ENCODE results near the gene SND1.

The SND1 gene

DNA sequence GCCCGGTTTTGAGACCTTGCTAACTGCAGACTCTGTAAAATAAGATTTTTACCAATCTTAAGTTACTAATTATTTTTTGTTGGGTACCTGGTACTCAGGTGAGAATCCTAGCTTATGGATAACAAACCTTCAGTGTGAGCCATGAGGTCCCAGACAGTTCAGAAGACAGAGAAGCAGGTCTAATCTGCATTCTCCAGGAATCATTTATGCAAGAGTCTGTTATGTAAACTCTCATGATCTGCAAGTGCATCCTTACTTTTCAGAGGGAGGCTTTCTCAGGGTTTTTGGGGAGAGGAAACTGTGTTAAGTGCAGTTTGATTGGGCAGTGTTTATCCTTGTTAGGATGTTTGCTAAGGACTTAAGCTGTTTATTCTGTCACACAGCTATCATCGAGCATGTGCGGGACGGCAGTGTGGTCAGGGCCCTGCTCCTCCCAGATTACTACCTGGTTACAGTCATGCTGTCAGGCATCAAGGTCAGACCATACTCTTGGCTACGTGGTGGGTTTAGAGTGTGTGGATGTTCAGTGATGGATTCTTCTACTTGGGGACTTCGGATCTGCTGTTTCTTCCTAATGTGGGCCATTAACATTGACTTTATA, 50.2 kb downstream of the SND1 start:
- peaks cover 14% of the 10 kb centered on the region for H3K36me3 ChIP-seq (ENCODE audit: control insufficient read depth, insufficient read depth, low read length)
- H3K27me3 ChIP-seq (ENCODE audit: control insufficient read depth, insufficient read depth, low read length): no peaks in the 10 kb centered on the region
- H3K9ac ChIP-seq (ENCODE audit: low read length): no peak overlapping the region
- H3K4me1 ChIP-seq (ENCODE audit: control insufficient read depth, insufficient read depth, low read length): no peaks in the 10 kb centered on the region
- no peaks in the 10 kb centered on the region for H3K9me3 ChIP-seq (ENCODE audit: control insufficient read depth, low read length)
- H3K4me3 ChIP-seq (ENCODE audit: low read length): no peak overlapping the region

DNA sequence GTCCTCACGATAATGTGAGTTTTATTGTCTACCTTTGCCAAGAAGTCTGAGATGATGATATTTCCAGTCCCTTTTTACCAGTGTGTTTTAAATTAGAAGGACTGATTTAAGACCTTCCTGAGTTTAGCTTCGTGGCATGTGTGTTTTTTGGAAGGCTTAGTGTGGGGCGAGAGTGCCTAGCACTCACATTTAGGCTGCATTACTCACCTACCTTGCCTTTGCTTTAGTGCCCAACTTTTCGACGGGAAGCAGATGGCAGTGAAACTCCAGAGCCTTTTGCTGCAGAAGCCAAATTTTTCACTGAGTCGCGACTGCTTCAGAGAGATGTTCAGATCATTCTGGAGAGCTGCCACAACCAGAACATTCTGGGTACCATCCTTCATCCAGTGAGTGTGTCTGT, 50.9 kb downstream of the SND1 start:
- Histone ChIP-seq H3K4me1 (ENCODE audit: control insufficient read depth, insufficient read depth, low read length) (no peaks in the 10 kb centered on the region), H3K9ac (ENCODE audit: low read length) (no peak overlapping the region), H3K36me3 (ENCODE audit: control insufficient read depth, insufficient read depth, low read length) (peaks cover 14% of the 10 kb centered on the region), H3K9me3 (ENCODE audit: control insufficient read depth, low read length) (no peaks in the 10 kb centered on the region), H3K27me3 (ENCODE audit: control insufficient read depth, insufficient read depth, low read length) (no peaks in the 10 kb centered on the region), H3K4me3 (ENCODE audit: low read length) (no peak overlapping the region)

- H3K9ac ChIP-seq (ENCODE audit: low read length): no peak overlapping the region
- peaks cover 14% of the 10 kb centered on the region for H3K36me3 ChIP-seq (ENCODE audit: control insufficient read depth, insufficient read depth, low read length)
- H3K4me3 ChIP-seq (ENCODE audit: low read length): no peak overlapping the region
- H3K9me3 ChIP-seq (ENCODE audit: control insufficient read depth, low read length): no peaks in the 10 kb centered on the region
- no peaks in the 10 kb centered on the region for H3K4me1 ChIP-seq (ENCODE audit: control insufficient read depth, insufficient read depth, low read length)
- H3K27me3 ChIP-seq (ENCODE audit: control insufficient read depth, insufficient read depth, low read length): no peaks in the 10 kb centered on the region
These were observed 52.2 kb downstream of the SND1 start for GRCh38 chr7:127704211-127704610.

GRCh38 chr7:127705461-127705959, 53.5 kb downstream of the SND1 start:
- no peaks in the 10 kb centered on the region for H3K9me3 ChIP-seq (ENCODE audit: control insufficient read depth, low read length)

GRCh38 chr7:127706766-127707165, 54.8 kb downstream of the SND1 start:
- Histone ChIP-seq H3K4me3 (ENCODE audit: low read length) (no peak overlapping the region), H3K4me1 (ENCODE audit: control insufficient read depth, insufficient read depth, low read length) (no peaks in the 10 kb centered on the region), H3K27me3 (ENCODE audit: control insufficient read depth, insufficient read depth, low read length) (no peaks in the 10 kb centered on the region), H3K36me3 (ENCODE audit: control insufficient read depth, insufficient read depth, low read length) (peaks cover 10% of the 10 kb centered on the region), H3K9ac (ENCODE audit: low read length) (no peak overlapping the region), H3K9me3 (ENCODE audit: control insufficient read depth, low read length) (no peaks in the 10 kb centered on the region)

More at GRCh38 chr7:127705461-127705959, 53.5 kb downstream of the SND1 start:
- Histone ChIP-seq H3K36me3 (ENCODE audit: control insufficient read depth, insufficient read depth, low read length) (peaks cover 10% of the 10 kb centered on the region), H3K27me3 (ENCODE audit: control insufficient read depth, insufficient read depth, low read length) (no peaks in the 10 kb centered on the region), H3K9ac (ENCODE audit: low read length) (no peak overlapping the region), H3K4me3 (ENCODE audit: low read length) (no peak overlapping the region), H3K4me1 (ENCODE audit: control insufficient read depth, insufficient read depth, low read length) (no peaks in the 10 kb centered on the region)

- H3K4me1 ChIP-seq (ENCODE audit: control insufficient read depth, insufficient read depth, low read length): no peaks in the 10 kb centered on the region
- H3K27me3 ChIP-seq (ENCODE audit: control insufficient read depth, insufficient read depth, low read length): no peaks in the 10 kb centered on the region
- no peak overlapping the region for H3K4me3 ChIP-seq (ENCODE audit: low read length)
- H3K36me3 ChIP-seq (ENCODE audit: control insufficient read depth, insufficient read depth, low read length): peaks cover 5% of the 10 kb centered on the region
- H3K9ac ChIP-seq (ENCODE audit: low read length): no peak overlapping the region
- no peaks in the 10 kb centered on the region for H3K9me3 ChIP-seq (ENCODE audit: control insufficient read depth, low read length)
These were observed 56.2 kb downstream of the SND1 start for GRCh38 chr7:127708201-127708600.

DNA sequence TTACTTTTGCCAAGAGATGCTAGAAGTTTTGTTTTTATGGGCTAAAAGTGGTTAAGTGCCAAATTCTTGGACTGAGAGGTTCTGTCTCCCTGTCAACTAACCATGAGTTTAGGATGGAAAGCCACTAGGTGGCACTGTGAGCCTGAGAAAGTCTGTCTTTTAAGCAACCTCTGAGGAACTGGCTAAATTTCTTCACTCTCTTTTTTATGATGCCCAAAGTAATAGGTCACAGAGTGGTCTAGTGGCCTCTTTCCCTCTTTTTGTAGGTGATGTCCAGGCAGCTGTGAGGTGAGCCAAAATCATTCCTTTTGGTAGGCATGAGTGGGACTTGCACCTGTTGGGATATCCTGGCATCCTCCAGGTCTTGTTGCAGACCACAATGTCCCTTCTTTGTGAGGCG, 56.8 kb downstream of the SND1 start:
- Histone ChIP-seq H3K36me3 (ENCODE audit: control insufficient read depth, insufficient read depth, low read length) (peaks cover 9% of the 10 kb centered on the region), H3K9me3 (ENCODE audit: control insufficient read depth, low read length) (no peaks in the 10 kb centered on the region), H3K4me1 (ENCODE audit: control insufficient read depth, insufficient read depth, low read length) (no peaks in the 10 kb centered on the region), H3K27me3 (ENCODE audit: control insufficient read depth, insufficient read depth, low read length) (no peaks in the 10 kb centered on the region), H3K4me3 (ENCODE audit: low read length) (no peak overlapping the region), H3K9ac (ENCODE audit: low read length) (no peak overlapping the region)

- Histone ChIP-seq H3K27me3 (ENCODE audit: control insufficient read depth, insufficient read depth, low read length) (no peaks in the 10 kb centered on the region), H3K9ac (ENCODE audit: low read length) (no peak overlapping the region), H3K4me1 (ENCODE audit: control insufficient read depth, insufficient read depth, low read length) (no peaks in the 10 kb centered on the region), H3K36me3 (ENCODE audit: control insufficient read depth, insufficient read depth, low read length) (peaks cover 4% of the 10 kb centered on the region), H3K9me3 (ENCODE audit: control insufficient read depth, low read length) (no peaks in the 10 kb centered on the region), H3K4me3 (ENCODE audit: low read length) (no peak overlapping the region)
These were observed 58.6 kb downstream of the SND1 start for GRCh38 chr7:127710635-127711034.

- no peak overlapping the region for H3K4me3 ChIP-seq (ENCODE audit: low read length)
- no peaks in the 10 kb centered on the region for H3K9me3 ChIP-seq (ENCODE audit: control insufficient read depth, low read length)
- H3K9ac ChIP-seq (ENCODE audit: low read length): no peak overlapping the region
- H3K36me3 ChIP-seq (ENCODE audit: control insufficient read depth, insufficient read depth, low read length): peaks cover 4% of the 10 kb centered on the region
- no peaks in the 10 kb centered on the region for H3K27me3 ChIP-seq (ENCODE audit: control insufficient read depth, insufficient read depth, low read length)
- no peaks in the 10 kb centered on the region for H3K4me1 ChIP-seq (ENCODE audit: control insufficient read depth, insufficient read depth, low read length)
These were observed 59.9 kb downstream of the SND1 start for GRCh38 chr7:127711872-127712271.

DNA sequence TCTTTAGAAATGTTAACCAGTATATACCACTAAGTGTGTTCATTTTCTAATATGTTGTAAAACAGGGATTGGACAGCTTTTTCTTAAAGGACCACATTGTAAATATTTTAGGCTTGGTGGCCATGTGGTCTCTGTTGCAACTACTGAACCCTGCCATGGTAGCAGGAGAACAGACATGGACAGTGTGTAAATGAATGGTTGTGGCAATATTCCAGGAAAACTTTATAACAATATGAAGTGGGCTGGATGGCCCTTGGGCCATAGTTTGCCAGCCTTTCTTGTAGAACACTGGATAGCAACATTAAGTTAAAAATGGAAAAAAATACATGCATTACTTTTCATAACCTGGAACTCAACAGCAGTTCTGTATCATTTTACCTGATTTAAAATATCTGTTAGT, 61.0 kb downstream of the SND1 start:
- H3K36me3 ChIP-seq (ENCODE audit: control insufficient read depth, insufficient read depth, low read length): peaks cover 4% of the 10 kb centered on the region
- H3K4me3 ChIP-seq (ENCODE audit: low read length): no peak overlapping the region
- no peaks in the 10 kb centered on the region for H3K27me3 ChIP-seq (ENCODE audit: control insufficient read depth, insufficient read depth, low read length)
- no peak overlapping the region for H3K9ac ChIP-seq (ENCODE audit: low read length)
- no peaks in the 10 kb centered on the region for H3K9me3 ChIP-seq (ENCODE audit: control insufficient read depth, low read length)
- no peaks in the 10 kb centered on the region for H3K4me1 ChIP-seq (ENCODE audit: control insufficient read depth, insufficient read depth, low read length)

- Histone ChIP-seq H3K27me3 (ENCODE audit: control insufficient read depth, insufficient read depth, low read length) (no peaks in the 10 kb centered on the region), H3K4me1 (ENCODE audit: control insufficient read depth, insufficient read depth, low read length) (no peaks in the 10 kb centered on the region), H3K4me3 (ENCODE audit: low read length) (no peak overlapping the region), H3K9me3 (ENCODE audit: control insufficient read depth, low read length) (no peaks in the 10 kb centered on the region), H3K9ac (ENCODE audit: low read length) (no peak overlapping the region), H3K36me3 (ENCODE audit: control insufficient read depth, insufficient read depth, low read length) (peaks cover 4% of the 10 kb centered on the region)
These were observed 61.8 kb downstream of the SND1 start for GRCh38 chr7:127713758-127714157.

GRCh38 chr7:127715272-127715671, 63.3 kb downstream of the SND1 start:
- H3K36me3 ChIP-seq (ENCODE audit: control insufficient read depth, insufficient read depth, low read length): peaks cover 4% of the 10 kb centered on the region
- H3K9ac ChIP-seq (ENCODE audit: low read length): no peak overlapping the region
- no peaks in the 10 kb centered on the region for H3K4me1 ChIP-seq (ENCODE audit: control insufficient read depth, insufficient read depth, low read length)
- no peak overlapping the region for H3K4me3 ChIP-seq (ENCODE audit: low read length)
- no peaks in the 10 kb centered on the region for H3K27me3 ChIP-seq (ENCODE audit: control insufficient read depth, insufficient read depth, low read length)
- no peaks in the 10 kb centered on the region for H3K9me3 ChIP-seq (ENCODE audit: control insufficient read depth, low read length)

DNA sequence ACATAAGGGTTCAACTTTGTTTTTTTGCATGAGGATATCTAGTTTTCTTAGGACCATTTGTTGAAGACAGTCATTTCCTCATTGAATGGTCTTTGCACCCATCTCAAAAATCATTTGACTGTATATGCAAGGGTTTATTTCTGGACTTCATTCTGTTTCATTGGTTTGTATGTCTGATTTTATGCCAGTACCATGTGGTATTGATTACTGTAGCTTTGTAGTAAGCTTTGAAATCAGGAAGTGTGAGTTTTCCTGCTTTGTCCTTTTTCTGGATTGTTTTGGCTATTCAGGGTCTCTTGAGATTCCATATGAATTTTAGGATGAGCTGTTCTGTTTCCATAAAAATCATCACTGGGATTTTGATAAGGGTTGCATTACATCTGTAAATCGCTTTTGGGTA, 63.9 kb downstream of the SND1 start:
- H3K36me3 ChIP-seq (ENCODE audit: control insufficient read depth, insufficient read depth, low read length): peaks cover 4% of the 10 kb centered on the region
- H3K9me3 ChIP-seq (ENCODE audit: control insufficient read depth, low read length): no peaks in the 10 kb centered on the region
- H3K27me3 ChIP-seq (ENCODE audit: control insufficient read depth, insufficient read depth, low read length): no peaks in the 10 kb centered on the region
- H3K9ac ChIP-seq (ENCODE audit: low read length): no peak overlapping the region
- H3K4me1 ChIP-seq (ENCODE audit: control insufficient read depth, insufficient read depth, low read length): no peaks in the 10 kb centered on the region
- no peak overlapping the region for H3K4me3 ChIP-seq (ENCODE audit: low read length)
